K562 (cell line): ENCODE results near the gene TMC2.

Experiments
- EGR1 ChIP-seq: fragments of 450-650 bp; conservative IDR thresholded peaks from 2 replicates; pipeline ENCODE4 v1.6.1; 2017; ENCODE audit warnings: mild to moderate bottlenecking
- GTF3C2 ChIP-seq: IDR thresholded peaks from 3 replicates; pipeline ENCODE4 v1.6.1; 2011; ENCODE audit warnings: borderline replicate concordance, mild to moderate bottlenecking, moderate library complexity; ENCODE audit not compliant: insufficient read length; ENCODE audit errors: extremely low read depth
- MAFF ChIP-seq: IDR thresholded peaks from 2 replicates; pipeline ENCODE4 v1.6.1; 2012; ENCODE audit warnings: low read length, improper control_type of control experiment
- TCFL5 ChIP-seq: fragments of 250-450 bp; sonication (Bioruptor Pico); conservative IDR thresholded peaks from 2 replicates; pipeline ENCODE4 v1.6.1; 2021; ENCODE audit warnings: mild to moderate bottlenecking, moderate library complexity, matching md5 sums
- ZBTB43 ChIP-seq: sonication (generic); formaldehyde crosslinking; IDR thresholded peaks from 2 replicates; pipeline ENCODE4 v1.8.0; 2023; ENCODE audit warnings: mild to moderate bottlenecking, missing genetic modification reagents
- ZNF217 ChIP-seq: sonication (generic); formaldehyde crosslinking; IDR thresholded peaks from 2 replicates; pipeline ENCODE4 v1.8.0; 2022; ENCODE audit warnings: mild to moderate bottlenecking, missing genetic modification reagents
- TF ChIP-seq, protein P1 (sequence below), 3 experiments: IDR thresholded peaks in 2 of 3; conservative IDR thresholded peaks in 1 of 3; 2 replicates each; pipeline ENCODE4 v1.5.1; 2011 to 2012; ENCODE audit warnings: low read length in 3 of 3, mild to moderate bottlenecking in 3 of 3, control low read depth in 2 of 3, improper control_type of control experiment in 1 of 3, inconsistent platforms in 1 of 3, low read depth in 1 of 3, mixed read lengths in 1 of 3, moderate library complexity in 1 of 3; ENCODE audit not compliant: insufficient read depth in 2 of 3

- TF ChIP-seq ZNF217 (CRISPR knock-in tag), result no peak
- TF ChIP-seq, protein P1, sequence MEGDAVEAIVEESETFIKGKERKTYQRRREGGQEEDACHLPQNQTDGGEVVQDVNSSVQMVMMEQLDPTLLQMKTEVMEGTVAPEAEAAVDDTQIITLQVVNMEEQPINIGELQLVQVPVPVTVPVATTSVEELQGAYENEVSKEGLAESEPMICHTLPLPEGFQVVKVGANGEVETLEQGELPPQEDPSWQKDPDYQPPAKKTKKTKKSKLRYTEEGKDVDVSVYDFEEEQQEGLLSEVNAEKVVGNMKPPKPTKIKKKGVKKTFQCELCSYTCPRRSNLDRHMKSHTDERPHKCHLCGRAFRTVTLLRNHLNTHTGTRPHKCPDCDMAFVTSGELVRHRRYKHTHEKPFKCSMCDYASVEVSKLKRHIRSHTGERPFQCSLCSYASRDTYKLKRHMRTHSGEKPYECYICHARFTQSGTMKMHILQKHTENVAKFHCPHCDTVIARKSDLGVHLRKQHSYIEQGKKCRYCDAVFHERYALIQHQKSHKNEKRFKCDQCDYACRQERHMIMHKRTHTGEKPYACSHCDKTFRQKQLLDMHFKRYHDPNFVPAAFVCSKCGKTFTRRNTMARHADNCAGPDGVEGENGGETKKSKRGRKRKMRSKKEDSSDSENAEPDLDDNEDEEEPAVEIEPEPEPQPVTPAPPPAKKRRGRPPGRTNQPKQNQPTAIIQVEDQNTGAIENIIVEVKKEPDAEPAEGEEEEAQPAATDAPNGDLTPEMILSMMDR (IDR thresholded peaks at IDR 0.05 in 2 of 3, conservative IDR thresholded peaks at IDR 0.05 in 1 of 3; ENCODE audit: insufficient read depth in 2 of 3, low read depth in 1 of 3, low read length in 3 of 3), result no peak
- no peak for TF ChIP-seq TCFL5 (CRISPR knock-in tag)
- no peak; the same call in 1 of the 2 replicates for TF ChIP-seq MAFF
- TF ChIP-seq GTF3C2, result no peak
- peak; percentile 71 for TF ChIP-seq EGR1
- TF ChIP-seq ZBTB43 (CRISPR knock-in tag), result no peak
Measured at GRCh38 chr20:2651772-2652723, 115.7 kb downstream of the TMC2 start, which contains the start of gene NOP56.
